GM19193 (cell line): Measurements from ENCODE around the gene ZNF362.

ENCODE experiments used
- POLR2A ChIP-seq: IDR thresholded peaks from 4 replicates; pipeline ENCODE4 v1.6.1; 2011; ENCODE audit not compliant: insufficient read depth, insufficient read length; ENCODE audit errors: extremely low read depth

Gene ZNF362

DNA sequence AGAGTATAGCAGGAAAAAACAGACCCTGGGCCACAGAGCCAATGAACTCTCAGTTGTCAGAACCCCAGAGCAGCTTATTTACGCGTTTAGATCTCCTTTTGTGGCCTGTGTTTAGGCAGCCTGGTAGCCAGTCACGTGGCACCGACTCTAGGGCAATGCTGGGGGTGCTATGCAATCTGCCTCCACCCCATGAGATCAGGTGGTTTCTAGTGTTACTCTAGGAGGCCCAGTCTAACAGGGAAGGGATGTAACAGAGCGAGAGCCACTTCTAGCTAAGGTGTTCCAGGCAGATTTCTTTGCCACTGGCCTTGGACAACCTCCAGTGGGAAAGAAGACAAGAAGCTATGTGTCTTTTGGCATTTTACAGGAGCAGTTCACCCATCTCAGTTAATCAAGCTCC is 76.6 kb downstream of the ZNF362 start:
- TF ChIP-seq POLR2A, result no peak

DNA sequence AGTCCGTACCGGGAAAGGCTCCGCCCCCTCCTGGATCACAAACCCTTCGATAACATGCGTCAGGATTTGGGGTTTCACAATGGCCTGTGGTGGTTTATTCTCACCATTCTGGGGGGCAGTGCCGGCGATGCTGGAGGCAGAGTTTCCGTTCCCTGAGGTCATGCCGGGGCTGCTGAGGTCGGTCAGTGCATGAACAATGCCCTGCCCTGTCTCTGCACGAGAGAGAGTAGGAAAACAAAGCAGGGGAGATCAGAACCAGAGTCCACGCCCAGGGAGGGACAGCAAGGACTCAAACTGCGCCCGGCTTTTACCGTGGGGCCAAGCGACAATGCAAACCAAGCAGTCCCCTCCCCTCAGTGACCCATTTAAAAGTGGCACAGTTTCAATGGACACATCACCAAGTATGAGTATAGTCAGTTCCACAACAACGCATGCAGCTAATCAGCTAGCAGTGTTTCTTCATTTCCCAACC is 77.8 kb downstream of the ZNF362 start:
- no peak for TF ChIP-seq POLR2A

DNA sequence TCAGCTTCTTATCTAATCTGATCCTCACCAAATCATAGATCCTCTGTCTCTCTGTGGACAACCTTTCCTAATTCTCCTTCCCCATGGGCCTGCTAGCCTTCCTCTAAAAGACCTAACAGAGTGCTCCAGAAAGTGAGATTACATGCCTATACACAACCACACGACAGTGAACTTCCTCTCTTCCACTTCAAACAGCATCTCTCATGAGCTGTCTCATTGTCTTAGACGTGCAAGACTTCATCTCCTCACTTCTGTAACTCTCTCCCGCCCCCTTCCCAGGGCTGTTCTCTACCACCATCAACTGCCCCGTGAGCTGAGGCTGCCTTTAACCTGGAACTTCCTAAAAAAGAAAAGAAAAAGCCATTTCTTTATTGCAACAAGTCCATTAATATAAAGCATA is 78.7 kb downstream of the ZNF362 start:
- no peak for TF ChIP-seq POLR2A

DNA sequence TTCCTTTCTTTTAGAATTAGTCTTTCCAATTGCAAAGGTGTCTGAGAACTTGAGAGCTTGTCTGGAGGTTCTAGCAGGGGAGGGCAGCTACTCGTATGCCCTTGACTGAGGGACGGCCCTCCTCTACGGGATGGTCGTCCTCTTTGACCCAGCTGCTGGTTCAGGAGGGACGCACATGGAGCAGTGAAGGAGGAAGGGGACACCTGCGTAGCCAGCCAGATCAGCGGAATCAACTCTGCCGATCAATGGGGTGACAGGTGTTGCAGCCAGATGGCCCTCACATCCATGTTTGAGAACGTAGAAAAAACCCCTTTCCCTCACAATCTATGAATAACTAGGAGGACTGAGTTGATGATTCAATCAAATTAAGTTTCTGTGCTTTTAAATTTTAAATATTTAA is 80.3 kb downstream of the ZNF362 start:
- no peak for TF ChIP-seq POLR2A

DNA sequence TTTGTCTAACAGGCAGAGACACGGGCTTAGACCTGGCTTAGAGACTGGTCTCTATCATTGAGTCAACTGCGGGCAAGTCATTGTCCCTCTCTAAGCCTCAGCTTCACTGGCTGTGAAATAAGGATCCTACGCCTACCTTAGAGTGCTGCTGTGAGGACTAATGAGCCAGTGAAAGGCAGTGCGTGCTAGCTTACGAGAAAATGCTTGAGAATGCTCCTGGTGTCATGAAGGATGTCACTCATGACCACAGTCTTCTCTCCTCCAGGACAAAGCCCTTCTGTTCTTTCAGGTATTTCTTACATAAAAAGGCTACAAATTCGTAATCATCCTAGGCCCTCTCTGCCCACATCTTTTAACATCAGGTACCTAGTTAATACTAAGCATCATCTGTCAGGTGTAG is 81.1 kb downstream of the ZNF362 start:
- no peak for TF ChIP-seq POLR2A

DNA sequence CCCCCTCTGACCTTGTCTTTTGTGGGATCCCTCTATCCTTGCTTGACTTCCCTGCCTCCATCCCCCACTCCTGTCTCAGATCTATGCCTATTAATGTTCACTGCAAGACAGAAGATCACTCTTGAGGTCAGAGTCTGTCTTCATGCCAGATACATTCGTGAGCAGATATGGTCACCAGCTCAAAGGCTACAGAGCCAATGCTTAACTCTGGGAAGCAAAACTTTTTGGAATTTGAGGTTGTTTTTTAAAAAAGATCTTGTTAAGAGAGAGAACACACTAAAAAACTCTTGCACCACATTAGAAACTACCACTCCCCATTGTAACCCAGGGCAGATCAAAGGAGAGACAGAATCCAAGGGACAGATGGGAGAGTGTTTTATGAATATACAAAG is 81.8 kb downstream of the ZNF362 start:
- TF ChIP-seq POLR2A, result no peak

DNA sequence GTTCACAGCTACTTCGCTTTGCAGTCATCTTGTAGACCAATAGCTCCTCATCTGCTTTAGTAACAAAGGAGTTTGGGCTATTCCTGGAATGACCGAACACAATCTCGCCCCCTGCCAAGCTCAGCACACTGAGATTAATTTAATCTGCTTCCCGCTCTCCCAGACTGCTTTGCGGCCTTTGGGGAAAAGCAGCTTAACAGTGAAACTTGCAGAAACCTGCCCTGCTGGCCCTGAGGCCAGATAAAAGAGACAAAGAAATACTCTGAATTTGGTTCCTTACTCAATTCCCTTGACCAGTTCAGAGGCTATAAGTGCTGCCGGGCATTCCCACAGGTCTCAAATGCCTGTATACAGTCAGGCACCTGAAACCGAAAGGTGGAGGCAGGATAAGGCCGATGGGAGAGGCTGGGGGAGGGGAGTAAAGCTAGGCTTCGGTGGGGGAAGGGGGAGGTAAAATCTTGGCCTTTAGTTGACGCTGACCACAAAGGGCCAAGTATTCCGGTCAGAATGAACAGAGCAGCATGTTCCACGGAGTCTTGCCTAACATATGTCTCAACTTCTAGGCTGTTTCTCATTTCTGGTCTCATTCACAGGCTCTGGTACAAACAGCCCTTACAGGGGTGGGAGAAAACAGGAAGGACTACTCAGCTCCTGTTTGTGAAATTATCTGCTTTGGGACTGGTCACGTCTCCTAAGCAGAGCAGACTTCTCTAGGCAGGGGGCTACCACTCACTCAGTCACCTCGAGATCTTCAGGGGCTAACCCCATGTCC is 82.3 kb downstream of the ZNF362 start:
- no peak for TF ChIP-seq POLR2A

DNA sequence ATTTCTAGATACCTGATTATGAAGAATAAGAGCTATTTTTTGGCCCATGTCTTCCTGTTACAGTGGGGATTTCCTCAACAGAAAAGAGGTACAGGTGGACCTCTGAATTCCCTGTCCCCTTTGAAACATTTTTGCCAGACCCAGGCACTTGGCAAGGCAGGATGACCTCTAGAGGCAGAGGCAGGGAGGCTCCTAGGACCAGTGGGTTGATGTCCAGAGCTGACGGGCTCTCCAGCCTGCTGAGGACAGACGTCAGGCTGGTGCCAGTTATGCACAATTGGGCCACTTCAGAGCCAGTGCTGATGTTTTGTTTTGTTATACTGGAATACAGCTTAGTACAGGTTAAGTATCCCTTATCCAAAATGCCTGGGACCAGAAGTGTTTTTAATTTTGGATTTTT is 83.1 kb downstream of the ZNF362 start:
- no peak for TF ChIP-seq POLR2A

DNA sequence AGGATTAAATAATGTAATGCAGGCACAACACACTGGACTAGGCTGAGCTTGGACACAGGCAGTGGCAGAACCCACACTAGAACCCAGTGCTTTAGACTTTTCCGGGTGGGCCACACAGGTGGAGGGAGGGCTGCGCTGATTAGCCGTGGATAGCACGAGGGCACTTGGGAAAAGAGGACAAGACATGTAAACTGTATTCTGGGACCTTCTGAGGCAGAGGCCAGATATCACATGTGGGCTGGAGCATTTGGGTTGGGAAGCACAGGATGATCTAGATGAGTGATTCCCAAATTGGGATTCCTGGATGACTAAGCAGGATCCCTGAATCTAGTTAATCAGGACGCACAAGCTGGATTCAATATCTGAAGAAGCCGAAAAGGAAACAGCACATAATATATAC is 84.9 kb downstream of the ZNF362 start:
- TF ChIP-seq POLR2A, result no peak

DNA sequence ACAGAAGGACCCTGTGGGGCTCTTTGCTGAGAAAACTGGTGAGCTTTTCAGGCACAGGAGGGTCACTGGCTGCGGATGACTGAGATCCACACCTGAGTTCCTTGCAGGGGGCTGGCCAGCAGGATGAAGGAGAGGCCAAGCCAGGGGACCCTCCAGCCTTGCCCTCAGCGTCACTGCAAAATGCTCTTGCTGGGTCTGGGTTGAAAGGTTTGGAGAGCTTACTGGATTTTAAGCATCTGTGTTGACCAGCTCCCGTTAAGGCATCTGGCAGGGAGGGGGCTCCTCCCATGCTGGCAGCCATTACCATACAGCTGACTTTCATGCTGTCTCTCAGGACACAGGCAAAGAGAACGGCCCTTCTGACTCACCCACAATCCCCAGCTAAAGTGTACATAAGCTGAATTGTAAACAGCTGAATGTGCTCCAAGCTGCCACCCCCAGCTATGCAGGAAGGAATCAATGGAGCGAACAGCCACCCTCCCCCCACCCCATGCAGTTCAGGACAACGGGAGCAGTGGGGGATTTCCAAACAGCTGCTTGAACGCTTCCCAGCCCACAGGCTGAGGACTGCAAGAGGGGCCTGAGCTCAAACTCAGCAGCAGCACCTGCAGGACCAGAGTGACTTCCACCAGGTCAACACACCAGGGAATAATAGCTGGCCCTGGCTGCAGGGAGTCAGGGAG is 85.9 kb downstream of the ZNF362 start:
- no peak for TF ChIP-seq POLR2A

DNA sequence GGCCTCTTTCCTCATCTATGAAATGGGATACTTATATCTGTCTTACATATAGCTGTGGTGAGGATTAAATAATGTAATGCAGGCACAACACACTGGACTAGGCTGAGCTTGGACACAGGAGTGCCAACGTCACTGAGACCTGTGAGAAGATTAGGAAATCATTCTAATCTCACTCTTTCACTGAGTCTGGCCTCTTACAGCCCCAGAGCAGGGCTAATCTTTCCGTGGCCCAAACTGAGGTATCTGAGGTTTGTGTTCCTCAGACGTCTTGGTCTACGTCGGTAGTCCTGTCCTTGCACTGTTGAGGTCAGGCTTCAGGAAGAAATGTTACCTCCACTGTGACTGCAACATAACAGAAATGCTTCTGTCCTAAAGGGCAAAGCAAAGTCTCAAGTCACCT is 87.2 kb downstream of the ZNF362 start:
- TF ChIP-seq POLR2A, result no peak

DNA sequence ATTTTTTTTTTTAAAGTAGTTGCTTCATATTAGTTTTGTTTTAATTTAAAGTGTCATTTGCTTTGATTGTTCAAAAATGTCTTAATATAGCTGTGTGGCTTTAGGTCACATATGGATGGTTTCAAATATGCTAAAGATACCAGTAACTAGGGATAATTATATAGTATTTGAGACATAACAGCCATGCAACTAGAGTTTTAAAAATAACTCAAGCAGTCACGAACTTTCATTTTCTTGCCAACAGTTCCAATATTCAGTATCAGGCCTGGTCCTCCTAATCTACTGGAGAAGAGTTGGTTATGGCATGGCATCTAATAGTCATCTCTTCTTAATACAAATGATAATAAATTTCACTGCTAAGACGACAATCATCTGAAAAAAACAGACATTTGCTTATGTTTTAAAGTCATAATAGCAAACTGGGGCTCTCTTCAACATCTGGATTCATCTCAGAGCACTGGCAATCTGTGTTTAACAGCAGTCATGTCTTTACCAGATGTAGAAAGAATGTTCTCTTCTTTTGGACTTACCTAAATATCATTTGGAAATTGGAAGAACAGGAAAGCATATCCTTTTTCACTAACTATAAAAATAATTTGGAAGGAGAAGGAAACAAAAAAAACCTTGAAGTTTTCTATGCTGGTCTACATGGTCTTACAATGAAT is 88.7 kb downstream of the ZNF362 start:
- no peak for TF ChIP-seq POLR2A

DNA sequence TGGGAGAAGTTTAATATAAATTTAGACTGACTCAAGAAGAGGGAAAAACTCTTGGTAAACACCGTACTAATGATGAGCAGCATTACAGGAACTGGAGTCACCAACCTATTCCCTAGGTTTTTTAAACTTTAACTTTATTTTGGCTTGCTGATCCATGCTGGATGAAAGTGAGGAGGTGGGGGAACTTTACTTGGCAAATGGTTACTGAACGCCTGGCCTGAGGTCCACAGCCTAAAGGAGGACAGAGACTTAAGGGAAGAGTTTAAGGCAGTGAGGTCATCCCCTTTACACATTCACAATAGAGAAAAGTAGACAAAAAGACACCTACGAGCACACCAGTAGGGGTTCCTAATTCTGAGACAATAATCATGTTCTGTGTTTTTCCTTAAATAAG is 90.2 kb downstream of the ZNF362 start:
- no peak for TF ChIP-seq POLR2A

DNA sequence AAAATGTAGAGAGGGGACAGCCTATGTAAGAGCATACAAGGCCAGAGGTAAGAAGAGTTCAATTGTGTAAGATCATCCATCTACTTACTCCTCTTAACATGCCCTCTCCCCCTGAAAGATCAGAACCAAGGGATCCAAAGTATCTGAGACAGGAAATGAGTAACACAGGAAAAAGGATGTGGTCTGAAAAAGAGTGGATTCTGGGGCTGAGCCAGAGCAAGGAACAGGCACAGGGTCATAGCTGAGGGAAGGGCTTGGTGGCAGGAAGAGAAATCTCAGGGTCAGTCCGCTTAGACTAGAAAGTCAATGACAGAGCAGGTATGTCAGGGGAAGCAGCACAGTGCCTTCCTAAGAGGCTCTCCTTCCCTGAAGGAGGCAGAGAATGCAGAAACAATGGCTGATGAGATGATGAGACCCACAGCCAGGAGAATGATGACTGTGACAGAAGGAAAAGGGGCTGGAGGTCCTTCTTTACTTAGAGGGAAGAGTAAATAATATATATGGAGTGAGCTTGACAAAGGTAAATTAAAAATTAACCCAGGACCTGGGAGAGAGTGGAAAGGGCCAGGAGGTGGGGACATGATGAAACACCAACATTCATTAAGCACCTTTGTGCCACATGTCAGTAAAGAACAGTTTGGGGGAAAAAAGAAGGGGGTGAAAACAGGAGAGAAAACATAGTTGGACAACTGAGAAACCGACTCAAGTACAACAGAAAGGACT is 90.8 kb downstream of the ZNF362 start:
- no peak for TF ChIP-seq POLR2A

DNA sequence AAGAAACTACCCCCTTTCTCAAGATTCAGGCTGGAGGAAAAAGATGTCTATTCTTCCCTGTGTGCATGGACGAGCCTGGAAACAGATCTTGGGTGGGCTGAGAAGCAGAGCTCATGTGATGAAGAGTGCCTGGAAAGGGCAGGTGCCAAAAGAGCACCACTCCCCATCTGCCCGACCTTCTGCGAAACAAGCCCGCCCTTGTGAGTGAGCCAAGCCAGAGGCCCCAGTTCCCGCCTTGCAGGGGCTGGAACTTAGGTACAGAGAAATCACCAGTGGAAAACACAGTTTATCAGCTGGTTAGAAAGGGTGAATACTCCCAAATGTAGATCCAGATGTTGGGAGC is 91.3 kb downstream of the ZNF362 start:
- TF ChIP-seq POLR2A, result no peak
